ENCODE results near the gene PRPF19. TPM values are rescaled to one million over a fixed set of nuclear protein-coding genes. Genes with fewer than 3 reads are reported as not detected.

The PRPF19 gene
- total and polyA plus RNA-seq, 9 of the 15 experiments (the other 6 are each of a cell fraction or from before 2014, with no cell fraction given) = 9.4 to 212 (median 73.2) TPM

DNA sequence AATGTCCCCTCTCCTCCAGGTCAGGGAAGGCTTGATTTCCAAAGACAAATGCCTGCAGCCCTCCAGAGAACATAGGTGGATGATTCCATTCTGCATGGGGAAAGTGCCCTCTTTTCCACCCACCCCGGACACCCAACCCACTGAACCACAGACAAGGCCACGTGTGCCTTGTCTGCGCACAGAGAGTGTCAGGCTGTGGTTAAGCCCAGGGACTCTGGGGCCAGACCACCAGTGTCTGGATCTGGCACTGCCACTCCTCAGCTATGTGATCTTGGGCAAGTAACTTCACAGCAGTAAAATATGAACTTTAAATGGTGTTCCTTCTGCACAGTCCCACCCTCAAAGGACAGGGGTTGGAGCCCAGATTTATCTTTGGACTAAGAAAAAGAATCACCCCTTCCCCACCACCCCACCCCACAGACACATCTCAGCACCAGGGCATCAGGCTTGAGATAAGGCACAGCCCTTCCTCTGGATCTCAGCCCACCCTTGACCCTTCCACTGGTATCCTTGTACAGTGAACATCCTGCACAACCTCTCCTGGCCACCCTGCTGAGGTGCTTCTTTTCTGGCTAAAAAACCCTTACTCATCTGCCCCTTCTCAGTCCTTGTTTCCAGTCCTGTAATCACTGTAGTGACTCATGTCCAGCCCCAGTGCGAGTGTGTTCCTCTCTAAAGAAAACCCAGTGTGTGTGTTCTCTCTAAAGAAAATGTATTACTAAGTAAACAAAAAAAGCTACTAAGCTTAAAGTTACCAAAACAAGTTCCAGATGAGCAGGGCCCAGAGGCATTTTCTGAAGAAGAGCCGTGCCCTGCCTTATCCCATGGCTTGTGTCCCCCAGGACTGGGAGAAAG is 48.8 kb downstream of the PRPF19 start:
- ChIA-PET CTCF (ENCODE audit: low intra/inter-chr PET ratio) (no interaction called here), POLR2A (interaction anchor here (1.4 kb wide), 1 partner anchor 10 kb away, joined by 4 read pairs; no protein-coding TSS in a partner anchor)
- peak in 2 of 4 experiments; percentile 53 to 54 for DNase-seq (ENCODE audit: extremely low read depth in 1 of 4, low spot score in 3 of 4)
- no peaks in the 10 kb centered on the region for H3K27me3 ChIP-seq (ENCODE audit: control insufficient read depth in 2 of 2, insufficient read depth in 2 of 2, low read length in 2 of 2)
- H2AFZ ChIP-seq (ENCODE audit: low read depth, low read length) = no peak overlapping the region
- intact Hi-C loops (cut with micrococcal nuclease) = no loop called here
- FAIRE-seq = peak; percentile 71
- no TSS peak for BruUV-seq (replicated peaks)
- H3K36me3 ChIP-seq (ENCODE audit: control insufficient read depth, insufficient read depth, low read length) = peaks cover 4% of the 10 kb centered on the region; the same call in 1 of the 3 replicates
- peaks cover 5% of the 10 kb centered on the region; the same call in 1 of the 3 replicates for H3K79me2 ChIP-seq (ENCODE audit: control insufficient read depth, insufficient read depth, low read length)
- no peaks in the 10 kb centered on the region for H3K9me3 ChIP-seq (replicated peaks; ENCODE audit: control insufficient read depth, insufficient read depth, low read depth, low read length)
- peaks cover 6% of the 10 kb centered on the region for H3K9me1 ChIP-seq (ENCODE audit: control insufficient read depth, insufficient read depth, low read length)
- in situ Hi-C loops (cut with MboI) = no loop called here
- WGBS (ENCODE audit: insufficient coverage, low coverage, missing lambda C conversion rate) = 54% methylated on average over 5 of the region's 5 CpGs
- H3K27ac ChIP-seq (ENCODE audit: extremely low read depth, low read depth, low read length) = no peak overlapping the region
- no peaks in the 10 kb centered on the region for H4K20me1 ChIP-seq (replicated peaks; ENCODE audit: control insufficient read depth, insufficient read depth, low read length)
- H3K4me3 ChIP-seq = no peak overlapping the region
- ATAC-seq = peak; percentile 19; the same call in 1 of the 3 replicates
- peaks cover 38 to 43% of the 10 kb centered on the region in 2 experiments for H3K4me1 ChIP-seq (replicated peaks in 1 of 2; ENCODE audit: control insufficient read depth in 2 of 2, insufficient read depth in 2 of 2, low read length in 2 of 2)
- no peak overlapping the region for H3K4me2 ChIP-seq (ENCODE audit: insufficient read depth, low read length)
- no peak overlapping the region for H3K9ac ChIP-seq (ENCODE audit: insufficient read depth in 1 of 2, low read depth in 2 of 2, low read length in 2 of 2)
- TF ChIP-seq RBM17 (IDR thresholded peaks at IDR 0.05; ENCODE audit: borderline replicate concordance, low read depth, low read length) (no peak), CTBP1 (IDR thresholded peaks at IDR 0.05; ENCODE audit: borderline replicate concordance) (no peak), HIVEP1 (CRISPR knock-in tag; IDR thresholded peaks at IDR 0.05) (no peak), EWSR1 (IDR thresholded peaks at IDR 0.05; ENCODE audit: borderline replicate concordance, low read depth, partially characterized antibody) (no peak), ZNF584 (CRISPR knock-in tag; IDR thresholded peaks at IDR 0.05; ENCODE audit: low read depth) (no peak), GABPB2 (CRISPR knock-in tag; conservative IDR thresholded peaks at IDR 0.05) (no peak), ARID1B (IDR thresholded peaks at IDR 0.05) (peak; percentile 30; the same call in 1 of the 2 replicates), BRCA1 (IDR thresholded peaks at IDR 0.05) (no peak), BRCA1 (CRISPR knock-in tag; IDR thresholded peaks at IDR 0.05) (no peak), XRCC4 (IDR thresholded peaks at IDR 0.05; ENCODE audit: extremely low read depth, insufficient read depth, insufficient read length) (no peak), CHCHD3 (CRISPR knock-in tag; IDR thresholded peaks at IDR 0.05) (no peak), SAP30 (IDR thresholded peaks at IDR 0.05; ENCODE audit: borderline replicate concordance, insufficient read depth, low read depth, low read length, poor library complexity, severe bottlenecking) (no peak), RCOR1 (IDR thresholded peaks at IDR 0.05; ENCODE audit: borderline replicate concordance in 1 of 2, low read depth in 2 of 2, low read length in 2 of 2) (no peak), CTCF (IDR thresholded peaks at IDR 0.05 in 2 of 3, conservative IDR thresholded peaks at IDR 0.05 in 1 of 3; ENCODE audit: insufficient read depth in 2 of 3, low read depth in 1 of 3, low read length in 3 of 3) (no peak), MAFK (IDR thresholded peaks at IDR 0.05; ENCODE audit: low read length) (peak; percentile 22; the same call in 1 of the 2 replicates), DPF2 (IDR thresholded peaks at IDR 0.05) (peak; percentile 63), RBM15 (IDR thresholded peaks at IDR 0.05; ENCODE audit: insufficient read depth, low read length) (no peak), FOSL1 (tag; conservative IDR thresholded peaks at IDR 0.05) (peak; percentile 67; the same call in 1 of the 2 replicates), SNRNP70 (optimal IDR thresholded peaks at IDR 0.05; ENCODE audit: low read depth, low read length) (no peak), RBM22 (IDR thresholded peaks at IDR 0.05; ENCODE audit: low read depth, low read length, poor library complexity, severe bottlenecking) (no peak), SIX5 (IDR thresholded peaks at IDR 0.05; ENCODE audit: borderline replicate concordance in 1 of 2, insufficient read depth in 1 of 2, low read depth in 1 of 2, low read length in 2 of 2) (no peak)
